CD4-positive, alpha-beta T cell treated with Interleukin-12 subunit alpha and Interleukin-12 subunit beta, for 1 hour (primary cell): ENCODE data around the gene PPP6R2.
A peak's percentile ranks its signal among the peaks of the same experiment; 100 is the strongest.

Source experiments
- DNase-seq: peaks from one replicate; pipeline ENCODE4 v3.0.0-alpha.2; 2020

The PPP6R2 gene

DNA sequence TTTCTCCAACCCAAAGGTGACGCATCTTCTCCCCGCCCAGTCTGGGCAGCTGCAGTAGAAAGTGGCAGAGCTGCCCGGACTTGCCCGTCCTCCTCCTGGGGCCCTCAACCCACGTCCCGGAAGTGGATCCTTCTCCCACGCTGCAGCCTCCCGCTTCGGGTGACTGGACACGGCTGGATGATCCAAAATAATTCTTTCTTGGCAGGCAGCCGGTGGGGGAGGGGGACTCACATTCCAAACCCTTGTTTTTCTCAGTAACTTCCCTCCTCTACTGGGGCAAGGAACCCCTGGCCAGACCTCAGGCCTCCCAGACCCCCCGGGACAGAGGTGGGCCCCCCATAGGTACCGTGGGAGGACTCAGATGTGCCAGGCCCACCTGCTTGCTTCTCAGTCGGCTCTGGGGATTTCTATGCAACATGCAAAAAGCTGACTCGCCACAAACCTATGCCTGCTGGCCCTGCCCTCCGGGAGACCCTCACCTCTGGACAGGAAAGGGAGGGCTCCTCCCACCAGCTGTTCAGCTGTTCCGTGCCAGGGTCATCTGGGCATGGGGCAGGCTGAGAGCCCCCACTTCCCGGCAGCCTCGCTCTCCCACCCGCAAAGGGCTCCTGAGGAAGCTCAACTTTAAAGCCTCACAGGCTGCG, 37.1 kb upstream of the PPP6R2 start:
- peak; percentile 22 for DNase-seq

GRCh38 chr22:50306753-50307749, 36.1 kb upstream of the PPP6R2 start, which contains the start of gene PLXNB2:
PLXNB2 (minus strand) TSS chr22:50307646; CDS start chr22:50290584, 17,062 bp downstream.
- peak; percentile 39 for DNase-seq

DNA sequence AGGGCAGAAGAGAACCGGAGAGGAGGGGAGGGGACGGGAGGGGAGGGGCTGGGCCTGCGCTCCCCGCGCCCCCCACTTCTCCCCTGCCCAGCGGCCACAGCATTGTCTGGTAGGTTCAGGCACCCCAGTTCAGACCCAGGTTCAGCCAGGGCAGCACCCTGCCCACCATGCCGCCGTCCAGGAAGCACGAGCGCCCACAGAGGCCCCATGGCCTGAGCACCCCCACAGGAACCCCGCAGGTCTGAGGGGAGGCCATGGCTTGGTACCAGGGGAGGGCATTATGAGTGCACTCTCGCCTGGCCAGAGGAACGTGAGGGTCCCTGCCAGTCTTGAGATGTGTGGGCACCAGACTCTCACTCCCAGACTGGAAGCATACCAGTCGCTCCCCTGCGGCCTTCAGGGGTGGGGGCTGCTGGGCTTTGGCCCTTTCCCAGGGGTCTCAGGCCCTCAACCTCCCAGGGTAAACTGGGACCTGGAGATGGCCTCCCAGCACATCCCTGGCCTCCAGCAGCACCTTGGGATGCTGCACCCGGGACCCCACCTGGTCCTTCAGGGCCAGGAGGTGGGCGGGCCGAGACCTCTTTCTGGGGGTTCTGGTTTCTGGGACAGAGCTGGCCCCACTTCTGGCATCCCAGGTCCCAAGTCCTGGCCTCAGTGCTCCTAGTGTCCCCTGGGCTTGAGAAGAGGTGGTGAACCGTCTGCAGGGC, 35.1 kb upstream of the PPP6R2 start:
- DNase-seq, result no peak

DNA sequence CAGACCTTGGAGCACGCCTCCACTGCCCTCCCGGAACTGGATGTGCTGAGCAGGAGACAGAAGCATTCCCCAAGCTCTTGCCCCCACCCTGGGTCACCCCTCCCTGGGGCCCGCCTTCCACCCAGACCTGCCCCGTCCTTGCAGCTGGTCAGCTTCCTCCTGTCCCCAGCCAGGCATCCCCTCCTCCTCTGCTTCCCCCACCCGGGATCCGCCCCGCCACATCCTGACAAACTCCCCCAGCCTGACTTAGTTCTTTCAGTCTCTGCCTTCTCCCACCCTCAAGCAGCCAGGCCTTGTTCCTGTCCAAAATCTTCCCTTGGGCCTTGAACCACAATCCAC, 34.6 kb upstream of the PPP6R2 start:
- no peak for DNase-seq

DNA sequence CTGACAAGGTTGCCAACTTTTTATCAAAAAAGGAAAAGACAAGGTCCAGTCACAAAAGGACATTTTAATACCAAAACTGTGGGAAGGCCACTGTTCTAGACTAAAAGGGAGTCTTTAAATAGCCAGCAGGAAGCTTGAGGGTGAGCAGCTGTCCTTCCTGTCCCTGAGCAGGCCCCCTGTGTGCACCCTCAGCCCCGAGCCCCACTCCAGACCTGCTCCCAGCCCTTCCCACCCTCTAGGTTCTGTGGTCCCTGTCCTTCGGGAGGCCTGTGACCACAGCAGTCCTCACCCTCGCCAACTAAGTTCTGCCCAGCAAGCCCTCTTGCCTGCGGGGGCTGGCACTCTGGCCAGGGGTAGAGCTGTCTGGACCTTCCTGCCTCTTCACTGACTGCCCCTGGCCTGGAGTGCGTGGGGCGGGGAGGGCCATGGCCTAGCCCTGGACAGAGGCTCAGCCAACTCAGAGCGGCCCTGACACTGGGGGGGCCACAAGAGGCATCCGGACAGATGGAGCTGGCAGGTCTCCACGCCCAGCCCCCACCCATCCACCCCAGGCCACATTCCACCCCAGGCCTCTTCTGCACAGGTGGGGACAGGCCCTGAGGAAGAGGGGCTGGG, 34.0 kb upstream of the PPP6R2 start:
- DNase-seq, result no peak

DNA sequence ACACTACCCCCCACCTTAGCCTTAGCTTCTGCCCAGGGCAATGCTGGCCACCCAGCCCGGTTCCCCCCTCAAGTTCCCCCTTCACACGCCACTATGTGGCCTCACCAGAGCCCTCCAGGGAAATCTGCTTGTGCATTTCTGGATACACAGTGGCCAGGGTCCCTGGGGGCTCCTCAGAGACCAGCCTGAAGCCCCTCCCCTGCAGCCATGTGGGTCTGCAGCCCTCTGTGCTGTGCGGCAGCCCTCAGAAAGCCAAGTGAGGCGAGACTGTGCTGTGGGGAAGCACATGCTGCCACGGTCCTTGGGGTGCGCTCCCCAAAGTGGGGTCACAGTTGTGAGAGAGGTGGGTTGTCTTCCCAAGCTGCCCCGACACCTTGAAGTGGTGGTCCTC, 33.5 kb upstream of the PPP6R2 start:
- DNase-seq, result no peak

DNA sequence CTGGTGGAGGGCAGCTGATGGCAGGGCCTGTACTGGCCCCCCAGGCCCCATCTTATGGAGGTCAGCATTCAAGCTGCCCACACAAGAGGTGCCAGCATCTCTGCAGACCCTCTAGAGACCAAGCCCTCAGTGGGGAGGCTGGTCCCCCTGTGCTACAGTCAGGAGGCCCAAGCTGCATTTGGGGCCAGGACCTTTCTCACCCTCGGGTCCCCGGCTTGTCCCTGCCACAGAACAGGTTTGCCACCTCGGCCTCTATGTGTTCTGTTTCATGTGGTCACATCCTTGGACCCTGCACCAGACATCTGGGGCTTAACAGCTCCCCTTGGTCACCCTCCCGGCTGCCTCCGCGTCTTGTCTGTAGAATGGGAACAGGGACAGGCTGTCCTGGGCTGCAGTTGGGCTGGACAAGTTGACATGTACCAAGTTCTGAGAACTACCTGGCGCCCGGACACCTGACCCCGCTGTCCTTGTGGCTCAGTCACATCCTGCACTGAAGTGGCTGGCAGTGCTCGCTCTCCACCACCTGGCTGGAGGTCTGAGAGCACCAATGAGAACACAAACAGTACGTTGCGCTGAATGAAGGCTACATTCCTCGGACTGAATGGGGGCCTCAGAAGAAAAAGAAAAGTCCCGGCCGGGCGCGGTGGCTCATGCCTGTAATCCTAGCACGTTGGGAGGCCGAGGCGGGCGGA, 33.0 kb upstream of the PPP6R2 start:
- no peak for DNase-seq

DNA sequence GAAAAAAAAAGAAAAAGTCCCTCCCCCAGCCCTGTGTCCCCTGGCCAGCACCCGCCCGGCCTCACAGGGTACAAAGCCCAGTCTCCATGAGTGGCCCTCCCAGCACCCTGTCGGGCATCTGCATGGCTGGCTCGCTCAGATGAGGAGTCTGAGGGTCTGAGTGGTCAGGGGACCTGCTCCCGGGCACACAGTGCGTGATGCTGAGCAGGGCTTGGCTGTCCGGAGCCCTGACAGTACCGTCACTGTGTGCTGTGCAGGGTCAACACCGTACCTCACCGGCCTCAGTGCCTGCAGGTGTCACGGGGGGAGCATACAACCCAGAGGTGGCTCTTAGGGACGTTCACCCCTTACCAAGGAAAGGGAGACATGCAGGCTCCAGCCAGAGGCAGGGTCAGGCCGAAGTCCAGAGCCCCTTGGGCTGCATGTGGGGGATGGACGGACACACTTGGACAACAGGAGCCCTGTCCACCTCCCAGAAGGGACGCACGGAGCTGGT, 32.1 kb upstream of the PPP6R2 start:
- DNase-seq, result no peak

- DNase-seq, result no peak
Observed at GRCh38 chr22:50311606-50312351, 31.3 kb upstream of the PPP6R2 start.

DNA sequence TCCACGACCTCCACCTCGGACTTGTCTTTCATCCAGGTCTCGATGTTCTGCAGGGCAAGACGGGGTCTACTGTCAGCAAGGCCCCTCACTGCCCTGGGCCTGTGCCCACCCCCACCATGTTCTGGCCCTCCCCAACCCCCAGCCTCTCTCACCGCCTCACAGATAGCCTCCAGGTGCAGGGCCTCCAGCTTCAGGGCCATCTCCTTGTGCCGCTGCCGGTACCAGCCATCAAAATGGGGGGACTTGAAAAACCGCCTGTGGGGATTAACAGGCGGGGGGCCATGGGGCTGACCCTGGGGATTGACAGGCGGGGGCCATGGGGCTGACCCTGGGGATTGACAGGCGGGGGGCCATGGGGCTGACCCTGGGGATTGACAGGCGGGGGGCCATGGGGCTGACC, 30.8 kb upstream of the PPP6R2 start:
- DNase-seq, result no peak

- DNase-seq, result no peak
Observed at GRCh38 chr22:50313021-50313420, 30.1 kb upstream of the PPP6R2 start.

- DNase-seq, result no peak
Observed at GRCh38 chr22:50313600-50313999, 29.5 kb upstream of the PPP6R2 start.

DNA sequence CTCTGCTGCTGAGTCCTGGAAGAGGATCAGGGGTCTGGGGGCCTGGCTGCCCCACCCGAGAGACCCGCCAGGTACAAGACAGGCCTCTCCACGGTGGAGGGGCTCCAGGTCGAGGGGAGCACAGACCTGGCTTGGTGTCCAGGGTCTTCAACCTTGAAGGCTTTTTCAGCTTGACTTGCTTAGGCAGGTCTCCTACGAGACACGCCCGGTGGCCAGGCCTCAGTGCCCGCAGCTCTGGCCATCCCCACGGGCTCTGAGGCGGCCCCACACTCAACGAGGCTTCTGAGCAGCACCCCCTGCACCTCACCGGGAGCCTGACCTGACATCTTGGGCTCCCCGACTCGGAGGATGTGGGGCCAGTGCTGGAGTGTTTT, 29.1 kb upstream of the PPP6R2 start:
- no peak for DNase-seq

- peak; percentile 77 for DNase-seq
Observed at GRCh38 chr22:50314455-50315288, 28.5 kb upstream of the PPP6R2 start.

DNA sequence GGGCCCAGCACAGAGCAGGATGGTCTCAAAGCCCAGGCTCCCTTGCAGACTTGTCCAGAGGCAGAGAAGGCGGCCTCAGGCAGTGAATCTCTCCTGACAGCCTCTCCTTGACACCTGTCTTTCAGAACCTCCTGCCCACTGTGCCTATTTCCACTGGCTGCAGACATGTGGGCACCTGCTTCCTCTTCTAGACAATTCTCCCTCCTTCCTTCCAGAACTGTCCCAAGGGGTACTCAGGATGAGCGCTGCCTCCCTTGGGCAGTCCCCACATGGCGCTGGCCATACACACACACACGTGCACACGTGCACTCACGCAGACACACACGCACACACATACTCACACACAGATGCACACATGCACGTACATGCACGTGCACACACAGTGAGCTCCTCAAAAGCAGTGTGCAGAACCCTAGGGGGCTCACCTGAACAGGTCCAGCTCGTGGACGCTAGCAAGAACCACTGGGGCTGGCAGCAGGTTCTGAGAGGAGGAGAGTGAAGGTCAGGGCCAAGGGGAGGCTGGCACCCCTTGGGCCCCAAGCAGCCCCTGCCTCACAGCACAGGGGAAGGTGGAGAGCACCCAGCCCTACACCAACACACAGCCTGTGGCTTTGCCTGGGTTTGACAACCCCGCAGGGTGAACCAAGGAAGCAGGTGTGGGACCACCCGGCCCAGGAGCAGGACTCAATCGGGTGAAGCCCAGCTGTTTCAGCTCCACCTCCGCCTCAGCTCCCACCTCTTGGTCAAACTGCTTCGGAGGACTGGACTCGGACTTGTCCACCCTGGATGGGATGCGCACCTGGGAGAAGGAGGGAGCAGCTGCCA, 27.6 kb upstream of the PPP6R2 start:
- no peak for DNase-seq

DNA sequence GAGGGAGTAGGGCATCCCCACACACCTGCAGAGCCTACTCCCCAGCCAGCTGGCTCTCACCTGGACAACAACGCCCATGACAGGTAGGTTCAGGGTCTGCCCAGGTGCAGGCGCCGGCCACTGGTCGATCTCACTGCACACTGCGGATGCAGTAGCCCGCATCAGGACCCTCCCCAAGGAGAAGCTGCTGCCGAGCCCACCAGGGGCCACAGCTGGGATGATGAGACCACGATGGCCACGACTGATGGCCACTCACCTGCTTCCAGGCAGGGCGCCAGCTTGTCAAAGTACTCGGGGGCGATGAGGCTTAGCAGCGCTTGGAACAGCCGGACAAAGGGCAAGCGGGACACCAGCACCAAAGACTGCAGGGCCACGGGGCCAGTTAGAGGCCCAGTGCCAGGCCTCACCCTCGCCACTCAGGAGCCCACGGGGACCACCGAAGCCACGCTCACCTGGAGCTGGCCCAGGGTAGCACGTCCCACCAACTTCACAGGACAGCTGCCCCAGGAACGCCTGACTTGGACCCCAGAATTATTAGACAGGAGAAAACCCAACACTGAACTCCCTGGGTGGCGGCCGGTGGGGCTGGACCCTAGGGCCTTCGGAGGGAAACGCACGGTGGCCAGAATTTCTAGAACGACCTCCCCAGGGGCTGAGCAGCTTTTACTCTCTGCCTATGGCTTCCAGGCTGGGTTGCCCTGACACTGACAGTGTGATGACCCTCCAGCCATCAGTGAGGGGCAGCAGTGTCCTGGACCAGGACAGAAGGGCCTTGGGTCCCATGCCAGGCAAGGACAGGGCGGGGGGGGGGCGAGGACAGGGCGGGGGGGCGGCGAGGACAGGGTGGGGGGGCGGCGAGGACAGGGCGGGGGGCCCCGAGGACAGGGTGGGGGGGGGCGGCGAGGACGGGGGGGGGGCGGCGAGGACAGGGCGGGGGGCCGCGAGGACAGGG, 26.7 kb upstream of the PPP6R2 start:
- no peak for DNase-seq

- DNase-seq, result no peak
Observed at GRCh38 chr22:50317178-50317577, 25.9 kb upstream of the PPP6R2 start.

DNA sequence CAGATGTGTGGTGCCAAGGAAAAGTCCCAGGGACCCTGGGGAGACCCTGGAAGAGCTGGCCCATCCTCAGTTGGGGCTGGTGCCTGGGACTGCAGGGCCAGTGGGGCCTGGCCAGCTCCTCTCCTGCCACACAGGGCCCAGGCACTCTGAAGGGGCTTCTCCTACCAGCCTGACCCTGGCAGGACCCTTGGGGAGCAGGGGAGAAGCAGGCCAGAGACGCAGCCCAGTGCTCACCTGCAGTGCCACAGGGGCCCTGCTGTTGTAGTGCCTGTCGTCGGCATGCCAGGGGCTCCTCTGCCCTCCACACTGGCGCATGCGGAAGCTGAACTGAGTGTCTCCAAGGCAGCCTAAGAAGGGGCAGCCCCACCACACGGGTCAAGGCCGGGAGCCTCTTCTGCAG, 25.5 kb upstream of the PPP6R2 start:
- DNase-seq, result no peak

DNA sequence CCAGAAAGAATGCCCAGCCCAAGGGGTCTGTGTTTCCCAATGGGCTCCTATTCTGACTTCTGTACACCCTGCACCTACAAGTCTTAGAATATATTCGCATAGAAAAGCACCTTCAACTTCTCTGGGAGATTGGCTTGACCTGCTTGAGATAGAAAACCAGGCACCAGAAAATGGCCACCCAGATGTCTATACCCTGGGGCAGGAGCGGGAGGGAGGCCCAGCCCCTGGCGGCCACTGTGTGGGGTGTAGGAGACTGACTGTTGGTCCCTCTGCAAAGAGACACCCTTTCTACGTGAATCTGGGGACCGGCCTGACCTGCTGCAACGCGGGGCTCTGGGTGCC, 24.8 kb upstream of the PPP6R2 start:
- DNase-seq, result no peak
